GM18907 (cell line): ENCODE measurements around the gene ZNF853.
"Not testable (repeated sequence)": the region's sequence is repeated elsewhere in the genome, so short reads cannot be mapped to it uniquely, and the experiment has no call there.

ENCODE experiments used
- ATAC-seq: cut with Tn5 transposase; IDR thresholded peaks from one replicate; pipeline ENCODE4 v1.9.1; 2021; ENCODE audit warnings: mild to moderate bottlenecking, moderate library complexity; ENCODE audit not compliant: unreplicated experiment

ZNF853 gene

GRCh38 chr7:6650521-6651011 is 35.2 kb downstream of the ZNF853 start:
- ATAC-seq = no peak

GRCh38 chr7:6651851-6652445 is 36.5 kb downstream of the ZNF853 start:
- ATAC-seq = no peak

GRCh38 chr7:6652446-6653011 is 37.1 kb downstream of the ZNF853 start:
- no peak for ATAC-seq

GRCh38 chr7:6653071-6654003 is 37.9 kb downstream of the ZNF853 start:
- no peak for ATAC-seq

- ATAC-seq = no peak
Measured at GRCh38 chr7:6654113-6654841, 38.9 kb downstream of the ZNF853 start.

GRCh38 chr7:6654842-6655610 is 39.6 kb downstream of the ZNF853 start:
- ATAC-seq = no peak

- no peak for ATAC-seq
Measured at GRCh38 chr7:6655636-6656385, 40.4 kb downstream of the ZNF853 start.

GRCh38 chr7:6656413-6656812 is 41.0 kb downstream of the ZNF853 start:
- no peak for ATAC-seq

- ATAC-seq = no peak
Measured at GRCh38 chr7:6658618-6659345, 43.4 kb downstream of the ZNF853 start.

GRCh38 chr7:6670851-6671250 is 55.4 kb downstream of the ZNF853 start:
- not testable (repeated sequence) for ATAC-seq
